Activated CD8-positive, alpha-beta memory T cell treated with anti-CD3 and anti-CD28 coated beads, Interleukin-2, amount 50 U/mL, for 24 hours (primary cell): ENCODE data around the gene ZNF316.
"Not testable (repeated sequence)": the region's sequence is repeated elsewhere in the genome, so short reads cannot be mapped to it uniquely, and the experiment has no call there.

ENCODE experiments used
- DNase-seq: peaks from one replicate; pipeline ENCODE4 v3.0.0-alpha.2; 2020; ENCODE audit errors: extremely low read depth

The ZNF316 gene

GRCh38 chr7:6647080-6647479 is 10.0 kb downstream of the ZNF316 start:
- DNase-seq, result no peak

GRCh38 chr7:6647541-6647940 is 10.4 kb downstream of the ZNF316 start:
- DNase-seq, result no peak

- DNase-seq, result no peak
Observed at GRCh38 chr7:6648066-6648814, 11.1 kb downstream of the ZNF316 start.

- DNase-seq, result no peak
Observed at GRCh38 chr7:6648815-6649104, 11.6 kb downstream of the ZNF316 start.

GRCh38 chr7:6649241-6649961 is 12.3 kb downstream of the ZNF316 start:
- DNase-seq, result no peak

- DNase-seq, result no peak
Observed at GRCh38 chr7:6650086-6650485, 13.0 kb downstream of the ZNF316 start.

- no peak for DNase-seq
Observed at GRCh38 chr7:6650521-6651011, 13.4 kb downstream of the ZNF316 start.

GRCh38 chr7:6651851-6652445 is 14.8 kb downstream of the ZNF316 start:
- no peak for DNase-seq

GRCh38 chr7:6652446-6653011 is 15.4 kb downstream of the ZNF316 start:
- no peak for DNase-seq

GRCh38 chr7:6653071-6654003 is 16.2 kb downstream of the ZNF316 start:
- DNase-seq, result no peak

- DNase-seq, result no peak
Observed at GRCh38 chr7:6654113-6654841, 17.2 kb downstream of the ZNF316 start.

GRCh38 chr7:6654842-6655610 is 17.9 kb downstream of the ZNF316 start:
- DNase-seq, result no peak

- DNase-seq, result no peak
Observed at GRCh38 chr7:6655636-6656385, 18.7 kb downstream of the ZNF316 start.

GRCh38 chr7:6656413-6656812 is 19.3 kb downstream of the ZNF316 start:
- DNase-seq, result no peak

GRCh38 chr7:6658618-6659345 is 21.7 kb downstream of the ZNF316 start:
- DNase-seq, result no peak

- DNase-seq, result not testable (repeated sequence)
Observed at GRCh38 chr7:6670851-6671250, 33.7 kb downstream of the ZNF316 start.

- no peak for DNase-seq
Observed at GRCh38 chr7:6675807-6676405, 38.8 kb downstream of the ZNF316 start.

GRCh38 chr7:6680146-6680545 is 43.0 kb downstream of the ZNF316 start:
- no peak for DNase-seq
